Tongue (tissue), 2 donors: Measurements from ENCODE around the gene CHMP2A. TPM values are rescaled to one million over a fixed set of nuclear protein-coding genes. Genes with fewer than 3 reads are reported as not detected.
"Not testable (repeated sequence)": the region's sequence is repeated elsewhere in the genome, so short reads cannot be mapped to it uniquely, and the experiment has no call there.

ENCODE experiments used
- DNase-seq: peaks from one replicate; pipeline ENCODE4 v3.0.0-alpha.2; 2015
- total RNA-seq: library from RNA; depleted of rRNA; stranded (reverse); fragments of >200 nt; gene quantifications from one replicate; pipeline ENCODE4 v1.2.3, GENCODE V29; 2014

CHMP2A gene
- total RNA-seq: 49.4 TPM

GRCh38 chr19:58554494-58555368 lies at the start of gene CHMP2A:
CHMP2A (minus strand) TSS chr19:58555105; CDS start chr19:58554212, 893 bp downstream.
- peak; percentile 98 for DNase-seq

- DNase-seq: no peak
Observed at GRCh38 chr19:58586133-58586765, 31.3 kb upstream of the CHMP2A start.

- DNase-seq: no peak
Observed at GRCh38 chr19:58585442-58586132, 30.7 kb upstream of the CHMP2A start.

GRCh38 chr19:58584498-58585441 lies 29.9 kb upstream of the CHMP2A start:
- DNase-seq: no peak

GRCh38 chr19:58582985-58583384 lies 28.1 kb upstream of the CHMP2A start:
- DNase-seq: no peak

- DNase-seq: peak; percentile 90
Observed at GRCh38 chr19:58581227-58582141, 26.6 kb upstream of the CHMP2A start.

GRCh38 chr19:58579473-58580142 lies 24.7 kb upstream of the CHMP2A start:
- no peak for DNase-seq

- no peak for DNase-seq
Observed at GRCh38 chr19:58578012-58578925, 23.4 kb upstream of the CHMP2A start.

- DNase-seq: not testable (repeated sequence)
Observed at GRCh38 chr19:58577581-58577980, 22.7 kb upstream of the CHMP2A start.

GRCh38 chr19:58575183-58576041 lies 20.5 kb upstream of the CHMP2A start:
- peak; percentile 97 for DNase-seq

GRCh38 chr19:58573658-58574164 lies 18.8 kb upstream of the CHMP2A start:
- no peak for DNase-seq

GRCh38 chr19:58572818-58573657 lies 18.1 kb upstream of the CHMP2A start, which contains the start of gene MZF1:
MZF1 (minus strand) TSS chr19:58573335; CDS start chr19:58571389, 1,946 bp downstream.
- peak; percentile 100 for DNase-seq

GRCh38 chr19:58572026-58572817 lies 17.3 kb upstream of the CHMP2A start:
- no peak for DNase-seq

- no peak for DNase-seq
Observed at GRCh38 chr19:58571575-58571947, 16.7 kb upstream of the CHMP2A start.

GRCh38 chr19:58570770-58571574 lies 16.1 kb upstream of the CHMP2A start:
- no peak for DNase-seq
